RWPE1 (cell line): Measurements from ENCODE around the gene KCNN3.

ENCODE experiments used
- CTCF ChIA-PET: fragments of 350-600 bp; sonication (Branson Sonifier 250); formaldehyde crosslinking; extraction: SDS; loops from one replicate; lab custom pipeline; 2021; lab: Yijun Ruan, JAX
- POLR2A ChIA-PET: fragments of 400-600 bp; formaldehyde crosslinking; extraction: SDS; loops from one replicate; lab custom pipeline; 2020; ENCODE audit warnings: antibody characterized with exemption; ENCODE audit not compliant: low non-redundant PET; lab: Yijun Ruan, JAX
- DNase-seq: peaks from one replicate; pipeline ENCODE4 v3.0.0; 2012; ENCODE audit warnings: low spot score
- H3K27ac ChIP-seq: fragments of 450-650 bp; 2 replicates; pipeline ENCODE4 v1.5.1; 2017
- CTCF ChIP-seq: fragments of 450-650 bp; conservative IDR thresholded peaks from 2 replicates; pipeline ENCODE4 v1.5.1; 2017; ENCODE audit warnings: low read depth, mild to moderate bottlenecking

The KCNN3 gene

GRCh38 chr1:154822233-154822632 lies 47.8 kb downstream of the KCNN3 start:
- TF ChIP-seq CTCF = no peak
- ChIA-PET CTCF (no interaction called here), POLR2A (no interaction called here)
- H3K27ac ChIP-seq = no peak overlapping the region
- DNase-seq = no peak

- no peak for TF ChIP-seq CTCF
- DNase-seq = no peak
- ChIA-PET CTCF (no interaction called here), POLR2A (no interaction called here)
- no peak overlapping the region for H3K27ac ChIP-seq
These were observed 49.0 kb downstream of the KCNN3 start for GRCh38 chr1:154821083-154821482.

GRCh38 chr1:154820646-154821045 lies 49.4 kb downstream of the KCNN3 start:
- TF ChIP-seq CTCF = no peak
- no peak for DNase-seq
- ChIA-PET POLR2A (no interaction called here), CTCF (no interaction called here)
- H3K27ac ChIP-seq = no peak overlapping the region

GRCh38 chr1:154819628-154820590 lies 50.2 kb downstream of the KCNN3 start:
- TF ChIP-seq CTCF = no peak; the same call in 1 of the 2 replicates
- H3K27ac ChIP-seq = no peak overlapping the region
- ChIA-PET POLR2A (no interaction called here), CTCF (interaction anchor here (0.7 to 1.1 kb wide), 4 partner anchors 25 to 80 kb away, joined by 3 read pairs; no protein-coding TSS in a partner anchor)
- DNase-seq = peak; percentile 34

GRCh38 chr1:154818911-154819310 lies 51.2 kb downstream of the KCNN3 start:
- DNase-seq = no peak
- TF ChIP-seq CTCF = no peak
- H3K27ac ChIP-seq = no peak overlapping the region
- ChIA-PET CTCF (interaction anchor here (1.1 kb wide), 1 partner anchor 53 kb away, joined by 3 read pairs; no protein-coding TSS in a partner anchor), POLR2A (no interaction called here)

- no peak overlapping the region for H3K27ac ChIP-seq
- POLR2A ChIA-PET = no interaction called here
- DNase-seq = no peak
- CTCF ChIA-PET = interaction anchor here (0.6 kb wide), 1 partner anchor 63 kb away, joined by 5 read pairs; no protein-coding TSS in a partner anchor
- no peak for TF ChIP-seq CTCF
These were observed 53.1 kb downstream of the KCNN3 start for GRCh38 chr1:154816937-154817336.
